GM21367 (cell line): Measurements from ENCODE around the gene AGBL5.
A peak's percentile ranks its signal among the peaks of the same experiment; 100 is the strongest.

Experiments used
- ATAC-seq: cut with Tn5 transposase; IDR thresholded peaks from one replicate; pipeline ENCODE4 v1.9.1; 2021; ENCODE audit not compliant: unreplicated experiment

Gene AGBL5

GRCh38 chr2:27050996-27051901 lies at the start of gene AGBL5:
Gene AGBL5 (plus strand): TSS chr2:27051668. CDS start chr2:27052959, 1,291 bp downstream.
- peak; percentile 64 for ATAC-seq

- ATAC-seq: no peak
Measured at GRCh38 chr2:27001950-27002349, 49.5 kb upstream of the AGBL5 start.

GRCh38 chr2:27003007-27003406 lies 48.5 kb upstream of the AGBL5 start:
- no peak for ATAC-seq

GRCh38 chr2:27003857-27004256 lies 47.6 kb upstream of the AGBL5 start:
- ATAC-seq: no peak

- no peak for ATAC-seq
Measured at GRCh38 chr2:27006602-27007415, 44.7 kb upstream of the AGBL5 start.

- no peak for ATAC-seq
Measured at GRCh38 chr2:27007416-27008374, 43.8 kb upstream of the AGBL5 start.

- no peak for ATAC-seq
Measured at GRCh38 chr2:27008678-27009077, 42.8 kb upstream of the AGBL5 start.

- ATAC-seq: no peak
Measured at GRCh38 chr2:27009083-27009482, 42.4 kb upstream of the AGBL5 start.

- ATAC-seq: no peak
Measured at GRCh38 chr2:27009716-27010115, 41.8 kb upstream of the AGBL5 start.

GRCh38 chr2:27010139-27010538 lies 41.3 kb upstream of the AGBL5 start:
- no peak for ATAC-seq

GRCh38 chr2:27013738-27014137 lies 37.7 kb upstream of the AGBL5 start:
- ATAC-seq: no peak

- no peak for ATAC-seq
Measured at GRCh38 chr2:27014771-27015433, 36.6 kb upstream of the AGBL5 start.

- ATAC-seq: no peak
Measured at GRCh38 chr2:27016801-27017325, 34.6 kb upstream of the AGBL5 start.

GRCh38 chr2:27018142-27018541 lies 33.3 kb upstream of the AGBL5 start:
- ATAC-seq: no peak

GRCh38 chr2:27019459-27019858 lies 32.0 kb upstream of the AGBL5 start:
- no peak for ATAC-seq

- no peak for ATAC-seq
Measured at GRCh38 chr2:27019931-27020855, 31.3 kb upstream of the AGBL5 start.

- no peak for ATAC-seq
Measured at GRCh38 chr2:27021253-27022049, 30.0 kb upstream of the AGBL5 start.

GRCh38 chr2:27023740-27024139 lies 27.7 kb upstream of the AGBL5 start:
- ATAC-seq: no peak
